IPS DF 6.9 (cell line): Measurements from ENCODE around the gene HELQ.

Source experiments
- DNase-seq: peaks from one replicate; pipeline ENCODE4 v3.0.0-alpha.2; 2013; ENCODE audit warnings: low read depth, low spot score
- H3K27ac ChIP-seq: one replicate; pipeline ENCODE4 v1.5.1; 2013; ENCODE audit warnings: low read length, control low read depth
- H3K27me3 ChIP-seq: 2 replicates; pipeline ENCODE4 v1.6.1; 2013; ENCODE audit warnings: mild to moderate bottlenecking, low read length; ENCODE audit not compliant: control insufficient read depth, insufficient read depth
- H3K36me3 ChIP-seq: 2 replicates; pipeline ENCODE4 v1.6.1; 2013; ENCODE audit warnings: low read length; ENCODE audit not compliant: control insufficient read depth, insufficient read depth
- H3K4me1 ChIP-seq: 2 replicates; pipeline ENCODE4 v1.6.1; 2013; ENCODE audit warnings: low read length; ENCODE audit not compliant: control insufficient read depth, insufficient read depth
- H3K4me3 ChIP-seq: 2 replicates; pipeline ENCODE4 v1.5.1; 2013; ENCODE audit warnings: mild to moderate bottlenecking, low read length
- H3K9me3 ChIP-seq: 2 replicates; pipeline ENCODE4 v1.6.1; 2013; ENCODE audit warnings: low read length, inconsistent platforms; ENCODE audit not compliant: control insufficient read depth, insufficient read depth
- WGBS: extraction: QIAGEN DNeasy Blood & Tissue Kit; methylation state at CpG from one replicate; pipeline ENCODE4 v1.1.7; 2013; ENCODE audit warnings: mixed read lengths, missing lambda C conversion rate; ENCODE audit not compliant: insufficient read length, insufficient coverage; 5-methylcytosine and 5-hydroxymethylcytosine counted together

Gene HELQ

DNA sequence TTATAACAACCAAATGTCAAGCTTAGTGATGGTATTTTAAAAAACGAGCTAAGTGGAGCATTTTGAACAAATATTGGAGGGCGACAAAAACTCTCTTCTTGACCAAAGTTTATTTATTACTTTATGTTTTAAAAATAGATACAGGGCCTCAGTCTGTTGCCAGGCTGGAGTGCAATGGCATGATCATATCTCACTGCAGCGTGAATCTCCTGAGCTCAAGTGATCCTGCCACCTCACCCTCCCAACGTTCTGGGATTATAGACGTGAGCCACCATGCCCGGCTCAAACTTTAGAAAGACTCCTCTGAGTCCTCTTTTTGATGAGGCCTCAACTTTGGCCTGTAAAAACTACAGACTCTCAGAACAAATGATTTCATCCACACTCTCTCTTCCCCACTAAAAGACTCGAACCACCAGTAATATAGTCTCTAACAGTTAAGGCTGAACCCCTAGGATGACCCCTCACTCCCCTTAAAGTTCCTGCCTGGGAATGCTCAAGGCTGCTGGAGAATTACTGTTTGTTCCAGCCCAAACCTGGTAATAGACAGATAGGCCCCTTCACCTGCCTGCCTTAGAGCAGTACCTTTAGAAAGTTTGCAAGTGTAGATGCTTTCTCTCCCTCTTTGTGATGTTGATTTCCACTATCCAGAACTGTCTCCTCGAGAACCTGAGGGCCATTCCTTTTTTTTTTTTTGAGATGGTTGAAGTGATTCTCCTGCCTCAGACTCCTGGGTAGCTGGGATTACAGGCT is 65.7 kb downstream of the HELQ start:
- no CpG with 5 or more reads among the region's 8 CpGs for WGBS
- DNase-seq, result no peak
- Histone ChIP-seq H3K36me3 (no peaks in the 10 kb centered on the region), H3K9me3 (no peaks in the 10 kb centered on the region), H3K4me3 (no peak overlapping the region), H3K27me3 (peaks cover 19% of the 10 kb centered on the region), H3K27ac (no peak overlapping the region), H3K4me1 (peaks cover 2% of the 10 kb centered on the region; the same call in 1 of the 2 replicates)

DNA sequence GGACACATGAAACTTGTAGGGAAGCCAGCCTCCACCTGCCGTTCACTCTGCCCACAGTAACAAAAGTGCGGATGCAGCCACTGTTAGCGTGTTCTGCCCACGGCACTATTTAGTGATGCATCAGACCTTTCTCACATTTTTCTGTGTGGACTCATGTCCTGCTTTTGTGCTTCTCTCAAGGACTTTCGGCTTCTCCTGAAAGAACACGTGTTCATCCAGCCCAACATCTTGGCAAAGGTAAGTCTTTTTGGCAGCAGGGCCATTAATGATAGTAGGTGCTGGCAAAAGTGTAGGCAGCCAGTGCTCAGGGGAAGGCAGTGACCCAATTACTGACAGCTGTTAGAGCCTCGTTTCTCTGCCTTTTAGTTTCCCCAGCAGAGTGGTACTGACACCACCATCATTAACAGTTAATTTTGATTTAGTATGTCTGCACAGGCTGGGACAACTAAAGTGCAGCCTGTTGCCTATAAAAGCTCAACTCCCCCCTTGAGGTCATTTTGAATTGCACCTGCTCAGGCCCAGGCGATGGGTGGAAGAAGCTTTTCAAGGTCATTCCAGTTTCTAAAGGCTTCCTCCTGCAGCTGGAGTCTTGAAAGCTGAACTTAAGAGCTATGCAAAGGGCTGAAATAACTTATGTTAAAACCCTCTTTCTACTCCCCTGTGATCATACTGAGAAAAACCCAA is 66.4 kb downstream of the HELQ start:
- Histone ChIP-seq H3K27ac (no peak overlapping the region), H3K27me3 (peaks cover 19% of the 10 kb centered on the region), H3K4me3 (no peak overlapping the region), H3K36me3 (no peaks in the 10 kb centered on the region), H3K9me3 (no peaks in the 10 kb centered on the region), H3K4me1 (peaks cover 2% of the 10 kb centered on the region; the same call in 1 of the 2 replicates)
- WGBS, result no CpG with 5 or more reads among the region's 8 CpGs
- no peak for DNase-seq

DNA sequence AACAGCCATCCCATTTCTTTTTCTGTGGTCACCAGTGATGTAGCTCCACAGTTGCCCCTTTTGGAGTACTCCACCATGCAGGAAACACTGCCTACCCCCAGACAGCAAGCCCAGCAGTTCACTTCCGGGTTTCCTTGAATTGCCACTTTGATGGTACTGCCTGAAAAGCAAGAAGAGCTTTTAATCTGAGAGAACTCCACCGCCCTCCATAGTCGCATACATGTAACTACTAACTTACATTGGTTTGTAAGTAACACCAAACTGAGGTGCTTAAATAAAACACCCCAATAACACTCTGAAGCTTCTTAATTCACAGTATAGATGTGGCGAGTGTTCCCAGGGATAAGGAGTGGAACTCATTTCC is 67.3 kb downstream of the HELQ start:
- no peak for DNase-seq
- WGBS, result no CpG with 5 or more reads among the region's 4 CpGs
- peaks cover 15% of the 10 kb centered on the region for H3K27me3 ChIP-seq
- H3K4me1 ChIP-seq, result peaks cover 2% of the 10 kb centered on the region; the same call in 1 of the 2 replicates
- H3K9me3 ChIP-seq, result no peaks in the 10 kb centered on the region
- H3K36me3 ChIP-seq, result no peaks in the 10 kb centered on the region
- no peak overlapping the region for H3K4me3 ChIP-seq
- no peak overlapping the region for H3K27ac ChIP-seq

DNA sequence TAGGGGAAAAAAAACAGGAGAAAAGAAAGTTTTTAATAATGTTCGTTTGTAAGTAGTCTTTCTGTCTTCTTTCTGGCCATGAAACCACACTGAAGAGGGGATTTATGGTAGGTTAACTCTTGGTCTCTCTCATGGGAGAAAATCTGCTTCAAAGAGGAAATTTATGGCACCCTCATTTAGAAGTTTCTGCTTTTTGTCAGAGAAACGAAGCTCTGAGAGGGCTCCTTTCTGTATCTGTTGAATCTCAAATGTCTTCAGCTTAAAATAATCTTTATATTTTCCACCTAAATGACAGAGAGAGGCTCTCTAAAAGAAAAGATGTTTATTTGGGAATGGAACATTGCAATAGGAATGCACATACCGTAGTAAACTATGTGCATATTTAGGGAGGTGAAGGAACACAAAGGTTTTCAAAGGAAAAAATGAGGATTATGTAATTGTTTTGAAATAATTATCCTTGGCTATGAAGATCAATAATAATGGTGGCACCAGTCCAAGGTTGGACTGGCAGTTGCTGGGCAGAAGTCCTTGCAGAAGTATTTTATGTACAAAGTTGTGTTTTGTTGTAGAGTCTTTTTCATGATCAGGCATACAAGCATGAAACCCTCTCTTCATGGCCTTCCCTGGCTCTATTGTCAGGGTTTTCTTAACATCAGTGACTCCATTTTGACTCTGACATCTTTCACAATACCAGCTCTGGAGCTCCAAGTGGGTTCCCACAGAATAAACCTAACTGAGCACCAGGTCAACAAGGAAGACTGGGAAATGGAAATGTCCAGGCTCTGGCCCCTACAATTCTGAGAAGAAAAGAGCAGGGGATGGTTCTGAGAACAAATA is 67.9 kb downstream of the HELQ start:
- 100% methylated on average over 1 of the region's 3 CpGs for WGBS
- no peak for DNase-seq
- H3K36me3 ChIP-seq, result no peaks in the 10 kb centered on the region
- peaks cover 15% of the 10 kb centered on the region for H3K27me3 ChIP-seq
- no peak overlapping the region for H3K27ac ChIP-seq
- H3K4me1 ChIP-seq, result peaks cover 2% of the 10 kb centered on the region; the same call in 1 of the 2 replicates
- no peaks in the 10 kb centered on the region for H3K9me3 ChIP-seq
- no peak overlapping the region for H3K4me3 ChIP-seq

DNA sequence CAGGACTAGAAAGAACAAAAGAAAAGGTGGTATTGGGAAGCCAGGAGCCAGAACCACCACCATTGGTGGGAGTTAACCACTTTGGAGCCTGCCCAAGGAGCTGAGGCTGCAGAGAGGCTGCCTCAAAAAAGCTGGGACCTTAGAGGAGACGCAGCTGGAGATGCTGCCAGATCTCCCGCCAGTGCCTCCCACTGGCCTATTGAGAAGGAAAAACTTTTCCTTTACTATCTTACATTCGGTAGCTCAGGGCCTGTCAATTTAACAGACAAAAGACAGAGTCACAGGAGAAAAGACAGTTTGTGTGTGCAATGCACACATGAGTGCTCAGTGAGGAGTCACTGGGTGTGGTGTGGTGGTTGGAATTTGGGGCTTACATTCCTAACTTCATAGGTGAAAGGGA is 68.6 kb downstream of the HELQ start:
- Histone ChIP-seq H3K4me1 (peaks cover 2% of the 10 kb centered on the region; the same call in 1 of the 2 replicates), H3K9me3 (no peaks in the 10 kb centered on the region), H3K4me3 (no peak overlapping the region), H3K27ac (no peak overlapping the region), H3K36me3 (no peaks in the 10 kb centered on the region), H3K27me3 (peaks cover 15% of the 10 kb centered on the region)
- DNase-seq, result no peak
- WGBS, result no CpG with 5 or more reads among the region's 3 CpGs

DNA sequence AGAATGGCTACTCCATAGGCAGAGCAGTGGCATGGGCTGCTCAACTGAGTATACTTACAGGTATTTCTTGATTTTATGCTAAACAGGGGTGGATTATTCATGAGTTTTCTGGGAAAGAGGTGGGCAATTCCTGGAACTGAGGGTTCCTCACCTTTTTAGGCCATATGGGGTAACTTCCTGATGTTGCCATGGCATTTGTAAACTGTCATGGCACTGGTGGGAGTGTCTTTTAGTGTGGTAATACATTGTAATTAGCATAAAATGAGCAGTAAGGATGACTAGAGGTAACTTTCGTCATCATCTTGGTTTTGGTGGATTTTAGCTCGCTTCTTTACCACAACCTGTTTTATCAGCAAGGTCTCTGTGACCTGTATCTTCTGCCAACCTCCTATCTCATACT is 72.8 kb downstream of the HELQ start:
- no peaks in the 10 kb centered on the region for H3K27me3 ChIP-seq
- H3K9me3 ChIP-seq, result no peaks in the 10 kb centered on the region
- no peaks in the 10 kb centered on the region for H3K36me3 ChIP-seq
- no peak overlapping the region for H3K4me3 ChIP-seq
- no CpG with 5 or more reads among the region's 2 CpGs for WGBS
- no peaks in the 10 kb centered on the region for H3K4me1 ChIP-seq
- H3K27ac ChIP-seq, result no peak overlapping the region
- no peak for DNase-seq

DNA sequence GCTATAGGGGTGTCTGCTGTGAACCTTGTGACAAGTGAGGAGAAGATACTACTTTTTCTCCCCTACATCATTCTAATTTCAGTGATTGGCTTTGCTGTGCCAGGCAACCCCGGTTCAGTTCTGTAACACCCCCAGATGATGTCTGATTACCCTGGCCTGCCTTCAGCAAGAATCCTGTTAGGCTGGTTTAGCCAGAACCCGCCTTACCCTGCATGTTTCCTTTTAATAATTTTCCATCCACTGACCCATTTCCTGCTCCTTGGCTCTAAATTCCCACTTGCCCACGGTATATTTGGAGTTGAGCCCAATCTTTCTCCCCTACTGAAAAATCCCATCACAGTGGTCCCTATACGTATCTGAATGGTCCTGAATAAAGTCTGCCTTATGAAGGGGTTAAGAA is 74.5 kb downstream of the HELQ start:
- Histone ChIP-seq H3K9me3 (no peaks in the 10 kb centered on the region), H3K27ac (no peak overlapping the region), H3K36me3 (no peaks in the 10 kb centered on the region), H3K27me3 (no peaks in the 10 kb centered on the region), H3K4me1 (no peaks in the 10 kb centered on the region), H3K4me3 (no peak overlapping the region)
- no CpG with 5 or more reads among the region's 4 CpGs for WGBS
- DNase-seq, result no peak

DNA sequence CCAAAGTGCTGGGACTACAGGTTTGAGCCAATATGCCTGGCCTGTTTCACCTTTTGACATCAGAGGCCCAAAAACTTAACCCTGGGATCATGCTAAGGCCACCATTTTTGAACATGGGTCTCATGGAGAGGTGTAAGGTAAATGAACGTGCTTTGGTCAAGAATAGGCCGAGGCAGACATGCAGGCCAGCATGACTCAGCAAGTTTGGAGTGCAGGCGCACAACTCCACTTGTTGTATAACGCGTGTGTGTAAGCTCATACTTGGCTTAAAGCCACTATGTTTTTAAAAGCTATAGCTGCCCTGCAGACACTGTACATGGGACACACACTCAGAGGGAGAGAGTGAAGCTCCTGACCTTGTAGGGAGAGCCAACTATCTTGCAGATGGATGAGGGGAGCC is 77.2 kb downstream of the HELQ start:
- no peak for DNase-seq
- Histone ChIP-seq H3K27ac (no peak overlapping the region), H3K36me3 (no peaks in the 10 kb centered on the region), H3K4me3 (no peak overlapping the region), H3K4me1 (no peaks in the 10 kb centered on the region), H3K27me3 (no peaks in the 10 kb centered on the region), H3K9me3 (no peaks in the 10 kb centered on the region)
- WGBS, result no CpG with 5 or more reads among the region's 5 CpGs

GRCh38 chr4:83372931-83373330 is 82.7 kb downstream of the HELQ start:
- Histone ChIP-seq H3K4me3 (no peak overlapping the region), H3K4me1 (no peaks in the 10 kb centered on the region), H3K27ac (no peak overlapping the region), H3K36me3 (no peaks in the 10 kb centered on the region), H3K27me3 (no peaks in the 10 kb centered on the region), H3K9me3 (no peaks in the 10 kb centered on the region)
- DNase-seq, result no peak
- no CpG with 5 or more reads among the region's 1 CpG for WGBS

DNA sequence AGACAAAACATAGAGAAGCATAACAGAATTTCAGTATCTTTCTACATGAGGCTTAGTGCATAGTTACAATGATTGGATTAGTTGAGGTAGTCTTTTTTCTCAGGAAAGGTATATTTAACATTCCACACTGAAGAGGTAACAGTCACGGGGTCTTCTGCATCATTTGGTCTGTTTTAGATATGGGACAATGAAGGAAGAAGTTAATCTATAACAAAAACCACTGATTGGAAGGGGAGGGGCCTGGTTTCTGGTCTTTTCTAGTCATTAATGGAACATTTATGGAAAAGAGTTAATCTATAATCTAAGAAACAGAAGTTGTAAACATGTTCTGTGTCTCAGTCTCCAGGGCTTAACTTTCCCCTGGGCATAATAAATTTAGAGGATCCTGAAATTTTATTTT is 83.7 kb downstream of the HELQ start:
- WGBS, result no CpG with 5 or more reads among the region's 1 CpG
- Histone ChIP-seq H3K27me3 (no peaks in the 10 kb centered on the region), H3K9me3 (no peaks in the 10 kb centered on the region), H3K27ac (no peak overlapping the region), H3K36me3 (no peaks in the 10 kb centered on the region), H3K4me3 (no peak overlapping the region), H3K4me1 (no peaks in the 10 kb centered on the region)
- DNase-seq, result no peak
